ENCODE results near the gene MB.

DNA sequence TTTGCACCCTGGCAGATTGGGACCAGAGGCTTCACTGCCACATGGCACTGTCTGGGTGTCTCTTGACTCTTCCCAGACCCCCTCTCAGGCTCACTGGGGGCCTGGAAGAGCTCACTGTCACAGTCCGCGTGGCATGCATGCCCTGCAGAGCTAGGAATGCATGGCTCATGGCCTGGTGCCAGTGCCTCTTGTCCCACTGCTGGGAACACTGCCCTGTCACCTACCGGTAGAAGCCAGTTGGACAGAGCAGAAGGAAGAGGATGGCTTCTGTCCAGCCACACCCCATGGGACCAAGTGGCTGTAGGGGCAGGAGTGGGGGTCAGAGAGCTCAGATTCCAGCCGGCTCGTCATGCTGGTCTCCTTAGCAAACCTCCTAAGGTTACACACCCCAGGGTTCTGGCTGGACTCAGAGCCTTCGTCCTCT lies 29.7 kb downstream of the MB start:
- TF ChIP-seq, protein P1, sequence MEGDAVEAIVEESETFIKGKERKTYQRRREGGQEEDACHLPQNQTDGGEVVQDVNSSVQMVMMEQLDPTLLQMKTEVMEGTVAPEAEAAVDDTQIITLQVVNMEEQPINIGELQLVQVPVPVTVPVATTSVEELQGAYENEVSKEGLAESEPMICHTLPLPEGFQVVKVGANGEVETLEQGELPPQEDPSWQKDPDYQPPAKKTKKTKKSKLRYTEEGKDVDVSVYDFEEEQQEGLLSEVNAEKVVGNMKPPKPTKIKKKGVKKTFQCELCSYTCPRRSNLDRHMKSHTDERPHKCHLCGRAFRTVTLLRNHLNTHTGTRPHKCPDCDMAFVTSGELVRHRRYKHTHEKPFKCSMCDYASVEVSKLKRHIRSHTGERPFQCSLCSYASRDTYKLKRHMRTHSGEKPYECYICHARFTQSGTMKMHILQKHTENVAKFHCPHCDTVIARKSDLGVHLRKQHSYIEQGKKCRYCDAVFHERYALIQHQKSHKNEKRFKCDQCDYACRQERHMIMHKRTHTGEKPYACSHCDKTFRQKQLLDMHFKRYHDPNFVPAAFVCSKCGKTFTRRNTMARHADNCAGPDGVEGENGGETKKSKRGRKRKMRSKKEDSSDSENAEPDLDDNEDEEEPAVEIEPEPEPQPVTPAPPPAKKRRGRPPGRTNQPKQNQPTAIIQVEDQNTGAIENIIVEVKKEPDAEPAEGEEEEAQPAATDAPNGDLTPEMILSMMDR (IDR thresholded peaks at IDR 0.05) = no peak
- TF ChIP-seq POLR2AphosphoS5 (IDR thresholded peaks at IDR 0.05) (no peak), POLR2A (IDR thresholded peaks at IDR 0.05) (no peak), EP300 (IDR thresholded peaks at IDR 0.05) (no peak)
